ENCODE measurements around the gene EXOSC6.

Gene EXOSC6

DNA sequence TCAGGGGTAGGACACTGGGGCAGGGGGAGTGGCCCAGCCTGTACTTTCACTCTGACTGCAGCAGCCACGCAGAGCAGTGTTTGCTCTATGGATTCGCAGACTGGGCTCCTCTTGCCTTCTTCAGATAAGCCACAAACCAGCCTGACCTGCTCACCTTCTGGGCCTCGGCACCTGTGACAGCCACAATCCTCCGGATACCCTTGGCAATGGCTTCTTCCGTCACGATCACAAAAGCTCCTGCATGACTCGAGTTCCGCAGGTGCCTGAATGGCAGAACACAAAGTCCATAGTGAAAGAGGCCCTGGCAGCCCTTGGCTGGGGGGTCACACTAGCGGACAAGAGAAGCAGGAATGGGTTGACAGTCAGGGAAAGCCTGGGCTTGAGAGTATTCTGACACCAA, 3.8 kb upstream of the EXOSC6 start:
- H3K36me3 ChIP-seq (replicated peaks in 1 of 2; ENCODE audit: control insufficient read depth in 2 of 2, insufficient read depth in 2 of 2, low read length in 2 of 2) = peaks cover 66 to 89% of the 10 kb centered on the region in 2 donors
- no peaks in the 10 kb centered on the region for H3K27me3 ChIP-seq (ENCODE audit: control insufficient read depth in 3 of 3, insufficient read depth in 3 of 3, low read depth in 1 of 3, low read length in 3 of 3)
- no peaks in the 10 kb centered on the region for H3K4me1 ChIP-seq (ENCODE audit: control insufficient read depth in 2 of 2, insufficient read depth in 1 of 2, low read depth in 1 of 2, low read length in 2 of 2)
- WGBS, 2 donors (ENCODE audit: extremely low coverage in 2 of 2, insufficient read length in 2 of 2, insufficient replicate concordance in 1 of 2) = no CpG with 5 or more reads among the region's 9 CpGs
- H3K27ac ChIP-seq (replicated peaks; ENCODE audit: low read length) = no peak overlapping the region
- peaks cover 18% of the 10 kb centered on the region for H3K79me1 ChIP-seq (ENCODE audit: low read depth, low read length)
- no peak overlapping the region for H3K4me2 ChIP-seq (ENCODE audit: insufficient read depth, low read length, poor library complexity, severe bottlenecking)
- no peak overlapping the region for H2AFZ ChIP-seq (ENCODE audit: low read length)
- H3K23ac ChIP-seq (ENCODE audit: low read depth, low read length, poor library complexity) = no peak overlapping the region
- no peak overlapping the region for H3K9ac ChIP-seq (ENCODE audit: low read depth, low read length, poor library complexity)
- no peak overlapping the region for H3K18ac ChIP-seq (ENCODE audit: low read length)
- H3K14ac ChIP-seq (ENCODE audit: low read length) = no peak overlapping the region
- no peak overlapping the region for H2BK120ac ChIP-seq (ENCODE audit: low read depth, low read length)
- no peak overlapping the region for H2BK12ac ChIP-seq (ENCODE audit: low read length)
- no peak for DNase-seq (ENCODE audit: low spot score)
- no peak overlapping the region for H2BK5ac ChIP-seq (ENCODE audit: low read length)
- H3K4me3 ChIP-seq (ENCODE audit: low read length in 2 of 2) = no peak overlapping the region
- H4K8ac ChIP-seq (ENCODE audit: low read depth, low read length) = no peak overlapping the region
- no peak overlapping the region for H2BK15ac ChIP-seq (ENCODE audit: low read length)
- no peak overlapping the region for H2AK5ac ChIP-seq (ENCODE audit: low read depth, low read length)
- H4K91ac ChIP-seq (ENCODE audit: low read depth, low read length, poor library complexity) = no peak overlapping the region
- no peak overlapping the region for H3K4ac ChIP-seq (ENCODE audit: low read length)
- H3K9me3 ChIP-seq (replicated peaks in 1 of 2; ENCODE audit: control insufficient read depth in 2 of 2, insufficient read depth in 1 of 2, low read depth in 1 of 2, low read length in 2 of 2) = no peaks in the 10 kb centered on the region

DNA sequence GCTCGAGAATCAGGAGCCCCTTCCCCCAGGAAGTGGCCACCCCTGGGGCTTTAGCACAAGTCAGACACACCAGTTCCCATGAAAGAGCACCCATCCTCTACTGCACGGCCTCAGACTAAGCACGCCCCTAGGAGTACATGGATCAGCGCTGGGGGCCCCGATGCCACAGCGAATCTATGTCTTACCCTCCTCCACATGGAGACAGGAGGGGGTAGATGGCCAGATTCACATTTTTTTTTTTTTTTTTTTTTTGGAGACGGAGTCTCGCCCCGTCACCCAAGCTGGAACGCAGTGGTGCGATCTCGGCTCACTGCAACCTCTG, 3.2 kb upstream of the EXOSC6 start:
- no peak overlapping the region for H3K18ac ChIP-seq (ENCODE audit: low read length)
- no peak for DNase-seq (ENCODE audit: low spot score)
- WGBS, 2 donors (ENCODE audit: extremely low coverage in 2 of 2, insufficient read length in 2 of 2, insufficient replicate concordance in 1 of 2) = no CpG with 5 or more reads among the region's 12 CpGs
- no peak overlapping the region for H2BK12ac ChIP-seq (ENCODE audit: low read length)
- H3K36me3 ChIP-seq (replicated peaks in 1 of 2; ENCODE audit: control insufficient read depth in 2 of 2, insufficient read depth in 2 of 2, low read length in 2 of 2) = peaks cover 61 to 86% of the 10 kb centered on the region in 2 donors
- no peak overlapping the region for H4K91ac ChIP-seq (ENCODE audit: low read depth, low read length, poor library complexity)
- no peak overlapping the region for H3K27ac ChIP-seq (replicated peaks; ENCODE audit: low read length)
- no peak overlapping the region for H3K14ac ChIP-seq (ENCODE audit: low read length)
- H3K4me1 ChIP-seq (ENCODE audit: control insufficient read depth in 2 of 2, insufficient read depth in 1 of 2, low read depth in 1 of 2, low read length in 2 of 2) = peaks cover 0 to 2% of the 10 kb centered on the region in 2 donors
- no peaks in the 10 kb centered on the region for H3K27me3 ChIP-seq (ENCODE audit: control insufficient read depth in 3 of 3, insufficient read depth in 3 of 3, low read depth in 1 of 3, low read length in 3 of 3)
- H2AFZ ChIP-seq (ENCODE audit: low read length) = no peak overlapping the region
- no peak overlapping the region for H4K8ac ChIP-seq (ENCODE audit: low read depth, low read length)
- H3K4me2 ChIP-seq (ENCODE audit: insufficient read depth, low read length, poor library complexity, severe bottlenecking) = no peak overlapping the region
- no peak overlapping the region for H2BK5ac ChIP-seq (ENCODE audit: low read length)
- H3K9ac ChIP-seq (ENCODE audit: low read depth, low read length, poor library complexity) = no peak overlapping the region
- no peak overlapping the region for H2BK120ac ChIP-seq (ENCODE audit: low read depth, low read length)
- H3K4me3 ChIP-seq (ENCODE audit: low read length in 2 of 2) = no peak overlapping the region
- no peak overlapping the region for H2AK5ac ChIP-seq (ENCODE audit: low read depth, low read length)
- H3K79me1 ChIP-seq (ENCODE audit: low read depth, low read length) = peaks cover 18% of the 10 kb centered on the region
- no peaks in the 10 kb centered on the region for H3K9me3 ChIP-seq (replicated peaks in 1 of 2; ENCODE audit: control insufficient read depth in 2 of 2, insufficient read depth in 1 of 2, low read depth in 1 of 2, low read length in 2 of 2)
- H3K23ac ChIP-seq (ENCODE audit: low read depth, low read length, poor library complexity) = no peak overlapping the region
- no peak overlapping the region for H2BK15ac ChIP-seq (ENCODE audit: low read length)
- no peak overlapping the region for H3K4ac ChIP-seq (ENCODE audit: low read length)

DNA sequence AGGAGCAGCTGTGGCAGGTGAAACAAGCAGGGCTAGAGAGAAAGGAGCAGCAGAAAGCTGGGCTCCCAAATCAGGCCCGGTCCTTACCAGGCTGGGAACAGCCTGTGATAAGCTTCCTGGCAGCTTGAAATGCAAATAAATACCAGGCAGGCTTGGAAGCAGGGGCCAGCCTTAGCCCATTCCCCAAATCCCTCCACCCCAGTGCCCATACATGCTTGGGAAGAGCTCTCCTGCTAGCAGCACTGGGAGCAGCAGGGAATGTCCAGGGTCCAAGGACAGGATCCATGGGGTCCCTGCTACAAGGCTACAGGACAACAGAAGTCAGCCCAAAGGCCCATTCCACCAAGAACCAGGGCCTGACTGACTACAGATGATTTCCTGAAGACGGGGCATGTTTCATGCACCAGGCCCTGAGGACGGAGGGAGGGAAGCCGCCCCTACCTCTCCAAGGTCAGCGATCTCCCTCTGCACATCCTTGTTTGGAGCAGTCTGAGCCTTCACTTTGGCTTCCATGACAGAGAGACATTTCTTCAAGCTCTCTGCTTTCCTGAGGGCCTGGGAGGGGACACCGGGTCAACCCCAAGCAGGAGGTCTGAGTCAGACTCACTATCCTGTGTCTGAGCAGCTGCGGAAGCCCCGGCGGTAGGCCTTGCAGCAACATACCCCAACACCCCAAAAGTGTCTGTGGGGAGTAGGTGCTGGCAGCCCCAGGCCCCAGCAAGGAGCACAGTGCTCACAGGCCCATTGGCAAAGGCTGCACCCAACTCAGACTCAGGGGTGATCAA, 2.6 kb upstream of the EXOSC6 start:
- Histone ChIP-seq H3K27ac (replicated peaks; ENCODE audit: low read length) (no peak overlapping the region), H3K27me3 (ENCODE audit: control insufficient read depth in 3 of 3, insufficient read depth in 3 of 3, low read depth in 1 of 3, low read length in 3 of 3) (no peaks in the 10 kb centered on the region), H3K18ac (ENCODE audit: low read length) (no peak overlapping the region), H4K8ac (ENCODE audit: low read depth, low read length) (no peak overlapping the region), H2BK15ac (ENCODE audit: low read length) (no peak overlapping the region), H2AFZ (ENCODE audit: low read length) (no peak overlapping the region), H2BK120ac (ENCODE audit: low read depth, low read length) (no peak overlapping the region), H3K9me3 (replicated peaks in 1 of 2; ENCODE audit: control insufficient read depth in 2 of 2, insufficient read depth in 1 of 2, low read depth in 1 of 2, low read length in 2 of 2) (no peaks in the 10 kb centered on the region), H3K36me3 (replicated peaks in 1 of 2; ENCODE audit: control insufficient read depth in 2 of 2, insufficient read depth in 2 of 2, low read length in 2 of 2) (peaks cover 60 to 86% of the 10 kb centered on the region in 2 donors), H3K4me1 (ENCODE audit: control insufficient read depth in 2 of 2, insufficient read depth in 1 of 2, low read depth in 1 of 2, low read length in 2 of 2) (peaks cover 0 to 2% of the 10 kb centered on the region in 2 donors), H4K91ac (ENCODE audit: low read depth, low read length, poor library complexity) (no peak overlapping the region), H3K4ac (ENCODE audit: low read length) (no peak overlapping the region), H3K4me3 (ENCODE audit: low read length in 2 of 2) (no peak overlapping the region), H2AK5ac (ENCODE audit: low read depth, low read length) (no peak overlapping the region), H3K14ac (ENCODE audit: low read length) (no peak overlapping the region), H3K23ac (ENCODE audit: low read depth, low read length, poor library complexity) (no peak overlapping the region), H3K79me1 (ENCODE audit: low read depth, low read length) (peaks cover 18% of the 10 kb centered on the region), H3K9ac (ENCODE audit: low read depth, low read length, poor library complexity) (no peak overlapping the region), H2BK5ac (ENCODE audit: low read length) (no peak overlapping the region), H3K4me2 (ENCODE audit: insufficient read depth, low read length, poor library complexity, severe bottlenecking) (no peak overlapping the region), H2BK12ac (ENCODE audit: low read length) (no peak overlapping the region)
- WGBS, 2 donors (ENCODE audit: extremely low coverage in 2 of 2, insufficient read length in 2 of 2, insufficient replicate concordance in 1 of 2) = no CpG with 5 or more reads among the region's 9 CpGs
- DNase-seq (ENCODE audit: low spot score) = no peak

DNA sequence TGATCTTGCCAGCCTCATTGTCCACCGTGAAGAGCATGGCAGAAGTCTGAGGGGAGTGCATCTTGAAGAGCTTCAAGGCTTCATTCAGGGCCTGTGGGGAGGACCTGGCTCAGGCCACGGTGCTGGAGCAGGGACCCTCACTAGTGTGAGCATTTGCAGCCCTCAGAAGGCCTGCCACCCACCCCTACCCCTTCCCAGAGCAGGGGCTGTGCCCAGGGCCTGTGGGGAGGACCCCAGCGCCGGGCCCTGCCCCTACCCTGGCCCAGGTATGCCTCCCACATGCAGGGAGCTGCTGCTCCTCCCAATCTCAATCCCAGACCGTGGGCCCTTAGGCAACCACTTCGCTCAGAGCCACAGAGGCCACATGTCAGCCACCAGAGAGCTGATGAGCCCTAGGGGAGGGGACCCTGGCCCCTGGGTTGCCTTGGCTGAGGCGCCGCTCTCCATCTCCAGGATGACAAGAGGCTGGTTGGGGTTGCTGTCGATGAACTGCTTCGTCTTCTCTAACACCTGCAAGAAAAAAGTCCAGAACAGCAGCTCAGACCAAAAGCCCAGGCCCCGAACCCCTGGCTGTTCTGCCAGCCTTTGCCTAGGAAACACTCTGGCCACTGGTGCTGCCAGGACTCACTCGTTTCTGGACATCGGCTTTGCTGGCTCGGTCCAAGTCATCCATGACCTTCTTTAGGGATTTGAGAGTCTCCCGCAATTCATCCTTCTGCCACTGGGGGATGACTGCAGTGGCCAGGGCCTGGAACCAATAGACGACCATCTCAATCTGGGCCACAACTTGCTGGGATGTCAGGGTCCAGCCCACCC, 1.8 kb upstream of the EXOSC6 start:
- DNase-seq (ENCODE audit: low spot score) = peak; percentile 20
- H3K4me3 ChIP-seq (ENCODE audit: low read length in 2 of 2) = no peak overlapping the region
- no peak overlapping the region for H2BK15ac ChIP-seq (ENCODE audit: low read length)
- H3K36me3 ChIP-seq (replicated peaks in 1 of 2; ENCODE audit: control insufficient read depth in 2 of 2, insufficient read depth in 2 of 2, low read length in 2 of 2) = peaks cover 52 to 84% of the 10 kb centered on the region in 2 donors
- no CpG with 5 or more reads among the region's 16 CpGs for WGBS, 2 donors (ENCODE audit: extremely low coverage in 2 of 2, insufficient read length in 2 of 2, insufficient replicate concordance in 1 of 2)
- no peak overlapping the region for H3K4ac ChIP-seq (ENCODE audit: low read length)
- H4K8ac ChIP-seq (ENCODE audit: low read depth, low read length) = no peak overlapping the region
- H2BK5ac ChIP-seq (ENCODE audit: low read length) = no peak overlapping the region
- H3K79me1 ChIP-seq (ENCODE audit: low read depth, low read length) = peaks cover 15% of the 10 kb centered on the region
- no peak overlapping the region for H2BK120ac ChIP-seq (ENCODE audit: low read depth, low read length)
- H3K9me3 ChIP-seq (replicated peaks in 1 of 2; ENCODE audit: control insufficient read depth in 2 of 2, insufficient read depth in 1 of 2, low read depth in 1 of 2, low read length in 2 of 2) = no peaks in the 10 kb centered on the region
- no peak overlapping the region for H3K27ac ChIP-seq (replicated peaks; ENCODE audit: low read length)
- no peak overlapping the region for H3K4me2 ChIP-seq (ENCODE audit: insufficient read depth, low read length, poor library complexity, severe bottlenecking)
- H3K14ac ChIP-seq (ENCODE audit: low read length) = no peak overlapping the region
- no peak overlapping the region for H2AFZ ChIP-seq (ENCODE audit: low read length)
- no peaks in the 10 kb centered on the region for H3K27me3 ChIP-seq (ENCODE audit: control insufficient read depth in 3 of 3, insufficient read depth in 3 of 3, low read depth in 1 of 3, low read length in 3 of 3)
- no peak overlapping the region for H2BK12ac ChIP-seq (ENCODE audit: low read length)
- H3K4me1 ChIP-seq (ENCODE audit: control insufficient read depth in 2 of 2, insufficient read depth in 1 of 2, low read depth in 1 of 2, low read length in 2 of 2) = peaks cover 0 to 2% of the 10 kb centered on the region in 2 donors
- no peak overlapping the region for H3K23ac ChIP-seq (ENCODE audit: low read depth, low read length, poor library complexity)
- no peak overlapping the region for H3K18ac ChIP-seq (ENCODE audit: low read length)
- peak overlapping the region; percentile 32 for H3K9ac ChIP-seq (ENCODE audit: low read depth, low read length, poor library complexity)
- no peak overlapping the region for H2AK5ac ChIP-seq (ENCODE audit: low read depth, low read length)
- H4K91ac ChIP-seq (ENCODE audit: low read depth, low read length, poor library complexity) = no peak overlapping the region

Measured in neuronal stem cell (in vitro differentiated cells).